NCI-H2081 (cell line): ENCODE results near the gene FGF13.

Source experiments
- DNase-seq, 2 experiments: peaks; one replicate each; lab custom pipeline; 2025; lab: John Stamatoyannopoulos, UW

FGF13 gene

DNA sequence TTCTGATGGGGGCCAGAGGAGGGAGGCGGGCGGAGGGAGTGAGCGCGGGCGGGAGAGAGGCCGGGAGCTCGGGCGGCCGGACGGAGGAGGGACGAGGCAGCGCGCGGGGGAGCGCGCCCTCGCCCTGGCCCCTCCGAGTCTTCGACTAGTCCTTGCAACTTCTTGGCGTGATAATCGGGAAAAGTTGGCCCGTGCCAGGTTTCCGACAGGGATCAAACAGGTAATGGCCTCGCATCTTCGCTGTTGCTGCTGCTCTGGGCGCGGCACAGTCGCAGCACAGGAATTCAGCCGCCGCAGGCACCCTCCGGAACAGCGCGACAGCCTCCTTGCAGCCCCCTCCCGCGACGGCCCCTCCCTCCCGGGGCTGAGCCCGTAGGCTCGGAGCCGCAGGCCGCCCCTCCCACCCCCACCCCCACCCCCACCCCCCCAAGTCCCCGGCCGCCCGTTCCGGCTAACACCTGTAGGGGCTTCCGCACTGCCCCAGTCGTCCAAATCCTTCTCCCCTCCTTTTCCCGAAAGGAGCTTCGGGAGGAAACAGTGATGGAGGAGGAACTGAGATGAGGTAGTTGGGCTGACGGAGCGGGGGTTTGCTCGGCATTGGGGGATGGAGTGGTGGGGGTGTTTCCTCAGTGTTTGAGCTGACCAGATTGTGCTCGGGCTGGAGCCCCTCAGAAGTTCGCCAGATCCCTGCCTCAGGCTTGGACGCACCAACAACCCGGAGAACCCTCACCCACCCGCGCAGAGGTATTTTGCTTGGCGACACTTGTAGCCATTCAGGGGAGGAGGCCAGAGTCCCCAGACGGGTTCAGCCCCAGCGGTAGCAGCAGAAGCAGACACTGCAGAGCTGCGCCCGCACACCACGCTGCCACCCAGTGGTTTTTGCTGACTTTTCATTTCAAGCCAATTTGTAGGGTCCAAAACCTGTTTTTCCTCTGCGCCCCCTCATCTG, at the start of gene FGF13:
Gene FGF13, minus strand, starts transcription at position 319 of the 949 bp plus-strand sequence. CDS start 714 bp downstream, outside the sequence.
- no peak for DNase-seq

DNA sequence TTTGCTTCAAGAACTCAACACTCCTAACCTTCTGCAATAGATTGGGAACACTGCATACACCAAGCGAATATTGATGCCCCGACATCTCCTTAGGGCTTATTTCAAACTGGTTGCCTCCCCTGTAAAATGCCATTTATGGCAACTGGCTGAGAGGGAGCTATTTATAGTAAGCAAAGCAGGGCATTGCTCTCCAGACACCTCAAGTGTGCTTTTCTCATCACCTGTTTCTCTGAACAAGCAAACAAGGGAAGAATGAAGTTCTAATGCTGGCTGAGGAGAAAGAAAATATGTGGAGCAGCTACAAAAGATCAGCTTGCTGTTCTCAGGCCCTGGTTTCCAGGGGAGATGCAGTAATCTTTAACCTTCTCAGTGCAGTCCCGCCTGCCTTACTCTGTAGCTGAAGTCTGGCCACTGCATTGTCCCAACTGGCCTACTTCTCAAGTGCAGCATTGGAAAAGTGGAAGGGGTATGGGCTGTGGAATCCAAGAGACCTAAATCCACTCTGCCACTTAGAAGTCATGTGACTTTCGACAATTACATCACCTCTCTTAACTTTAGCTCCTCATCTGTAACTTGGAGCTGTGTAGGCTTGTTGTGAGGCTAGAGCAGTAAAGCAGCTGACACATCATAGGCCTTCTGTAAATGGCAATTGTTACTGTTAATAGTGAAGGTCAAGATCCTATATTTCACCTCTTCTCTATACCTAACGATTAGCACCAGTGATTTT, 47.9 kb upstream of the FGF13 start:
- DNase-seq, result no peak

GRCh38 chrX:138756234-138756633, 44.7 kb upstream of the FGF13 start:
- no peak for DNase-seq

GRCh38 chrX:138754861-138755260, 43.3 kb upstream of the FGF13 start:
- no peak for DNase-seq

DNA sequence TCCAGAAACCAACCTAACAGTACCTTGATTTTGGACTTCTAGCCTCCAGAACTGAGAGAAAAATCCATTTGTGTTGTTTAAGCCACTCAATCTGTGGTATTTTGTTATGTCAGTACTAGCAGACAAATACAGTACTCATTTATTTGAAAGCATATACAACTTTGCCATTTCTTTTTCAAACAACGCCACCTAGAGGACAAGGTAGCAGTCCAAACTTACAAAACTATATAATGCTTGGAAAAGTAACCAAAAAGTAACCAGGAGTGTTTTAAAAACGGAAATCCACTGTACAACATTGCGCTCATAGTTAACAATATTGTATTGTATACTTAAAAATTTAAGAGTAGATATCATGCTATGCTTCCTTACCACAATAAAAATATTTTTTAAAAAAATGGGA, 37.0 kb upstream of the FGF13 start:
- DNase-seq, result no peak

- peak; percentile 0 to 13 for DNase-seq
These were observed 33.7 kb upstream of the FGF13 start for GRCh38 chrX:138745196-138745595.

GRCh38 chrX:138742217-138742616, 30.7 kb upstream of the FGF13 start:
- no peak for DNase-seq

DNA sequence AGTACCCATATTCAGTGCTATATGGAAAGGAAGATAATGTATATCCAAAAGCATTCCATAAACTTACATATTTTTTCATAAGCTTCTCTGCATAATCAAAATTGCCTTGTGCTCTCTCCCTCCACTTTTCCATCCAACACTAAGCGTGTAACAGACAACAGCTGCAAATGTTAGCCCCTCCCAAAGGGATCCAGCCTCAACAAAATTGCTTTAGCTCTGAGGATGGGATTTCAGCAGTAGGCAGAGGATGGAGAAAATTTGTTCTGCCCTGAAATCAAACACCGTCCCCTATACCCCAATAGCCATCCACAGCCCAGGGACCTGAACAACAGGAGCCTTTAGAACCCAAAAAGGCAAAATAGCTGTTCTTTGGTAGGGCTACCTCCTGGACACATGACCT, 28.8 kb upstream of the FGF13 start:
- DNase-seq, result no peak

- DNase-seq, result no peak
These were observed 11.8 kb upstream of the FGF13 start for GRCh38 chrX:138723301-138723700.

GRCh38 chrX:138719396-138719795, 7.9 kb upstream of the FGF13 start:
- no peak for DNase-seq

DNA sequence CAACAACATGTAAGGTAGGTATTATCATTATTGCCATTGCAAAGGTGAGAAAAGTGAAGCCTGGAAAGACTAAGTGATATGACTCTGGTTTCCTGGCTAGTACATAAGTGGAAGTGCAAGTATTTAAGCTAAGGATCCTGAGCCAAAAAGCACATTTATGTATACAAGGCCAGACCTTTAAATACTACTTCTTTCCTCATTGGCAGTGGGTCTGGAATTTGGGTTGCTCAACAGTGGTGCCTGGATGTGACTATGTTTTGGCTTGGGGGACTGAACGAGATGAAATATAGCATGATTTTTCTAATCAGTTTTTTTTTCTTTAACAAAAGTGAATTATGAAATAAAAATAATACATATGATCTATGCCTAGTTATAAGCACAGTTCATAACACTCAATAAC, 7.4 kb upstream of the FGF13 start:
- no peak for DNase-seq

DNA sequence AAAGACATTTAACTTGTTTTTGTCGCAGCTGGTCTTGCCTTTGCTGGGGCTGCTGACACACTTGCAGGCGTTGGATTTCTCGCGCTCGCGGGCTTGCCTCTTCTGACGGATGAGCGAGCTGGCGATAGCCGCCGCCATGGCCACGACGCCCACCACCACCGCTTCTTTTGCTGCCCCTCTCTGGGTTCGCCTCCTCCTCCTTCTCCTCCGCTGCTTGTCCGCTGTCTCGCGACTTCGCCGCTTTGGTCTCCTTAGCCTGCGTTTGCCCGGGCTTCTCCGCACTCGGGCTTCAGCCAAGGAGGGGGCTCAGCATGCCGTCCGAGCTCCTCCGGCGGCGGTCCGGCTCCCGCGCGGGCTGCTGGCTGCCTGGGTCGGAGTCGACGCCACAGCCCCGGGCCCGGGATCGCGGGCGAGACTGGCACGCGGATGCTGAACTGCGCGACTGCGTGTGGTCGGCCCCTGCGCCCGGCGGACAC, 613 bp downstream of the FGF13 start:
- DNase-seq, result no peak

GRCh38 chrX:138709886-138710791, 1.4 kb downstream of the FGF13 start:
- DNase-seq, result no peak

DNA sequence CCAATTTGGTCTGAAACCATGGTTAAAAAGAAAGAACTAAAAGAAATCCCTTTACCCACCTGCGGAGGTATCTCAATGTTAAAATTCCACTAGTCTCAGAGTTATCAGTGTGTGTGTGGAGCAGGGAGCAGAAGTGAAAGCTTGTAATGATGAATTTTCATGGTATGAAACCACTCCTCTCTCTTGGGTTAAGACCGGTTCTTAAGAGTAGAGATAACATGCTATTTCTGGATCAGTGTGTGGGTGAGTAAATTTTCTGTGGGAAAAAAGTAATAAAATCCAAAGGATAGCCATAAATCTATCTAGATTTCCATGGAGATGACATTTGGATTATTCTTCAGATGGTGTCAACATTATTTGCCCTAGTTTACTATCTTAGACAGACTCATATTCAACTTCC, 3.2 kb downstream of the FGF13 start:
- DNase-seq, result no peak

DNA sequence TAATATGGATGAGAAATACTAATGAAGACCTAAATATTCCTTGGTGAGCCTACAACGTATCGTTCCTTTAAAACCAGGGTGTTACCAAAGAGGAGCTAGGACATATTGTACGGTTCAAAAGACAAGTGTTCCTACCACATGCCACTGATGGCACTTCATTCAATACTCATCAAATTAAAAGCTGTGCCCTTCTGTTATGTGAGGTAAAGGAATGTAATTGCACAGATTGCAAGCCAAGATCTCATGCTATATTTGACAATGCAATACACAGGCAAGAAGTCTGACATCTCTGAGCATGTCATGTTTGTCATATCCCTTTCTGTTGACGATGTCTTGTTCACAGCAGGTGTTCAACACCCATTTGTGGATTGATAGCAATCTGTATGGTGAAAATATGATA, 6.9 kb downstream of the FGF13 start:
- DNase-seq, result no peak

- DNase-seq, result no peak
These were observed 7.4 kb downstream of the FGF13 start for GRCh38 chrX:138704101-138704500.

DNA sequence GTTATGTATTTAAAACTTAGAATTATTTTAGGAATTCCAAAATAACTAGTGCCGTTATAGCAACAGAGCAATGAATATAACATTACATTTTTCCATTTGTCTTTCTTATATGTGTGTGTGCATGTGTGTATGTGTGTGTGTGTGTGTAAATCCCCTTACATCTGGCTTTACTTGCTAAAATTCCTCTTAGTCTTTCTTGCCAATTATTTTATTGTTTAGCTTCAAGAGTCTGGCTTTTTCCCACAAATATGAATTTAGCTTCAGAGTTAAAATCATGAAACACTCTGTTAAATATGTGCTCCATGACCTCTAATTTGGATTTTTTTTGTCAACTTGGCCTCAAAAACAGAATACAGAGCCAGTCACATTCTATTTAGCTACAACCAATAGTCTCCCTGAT, 18.9 kb downstream of the FGF13 start:
- DNase-seq, result no peak

GRCh38 chrX:138691186-138691585, 20.3 kb downstream of the FGF13 start:
- no peak for DNase-seq

DNA sequence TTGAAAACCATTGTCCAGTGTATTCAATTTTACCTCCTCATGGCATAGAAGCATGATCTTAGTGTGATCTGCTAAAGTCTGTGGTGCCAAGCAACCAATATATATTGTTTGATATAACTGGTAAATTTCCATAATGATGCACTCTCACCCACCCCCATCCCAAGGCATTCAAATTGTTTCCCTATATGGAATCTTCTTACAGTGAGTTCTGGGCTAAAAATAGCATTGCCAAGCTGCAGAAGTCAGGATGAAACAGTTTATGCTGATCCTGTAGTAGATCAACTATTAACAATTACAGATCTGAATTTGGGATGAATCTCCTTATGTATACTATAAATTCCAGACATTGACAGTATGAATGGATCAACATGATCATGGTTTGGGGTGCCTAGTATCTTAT, 20.9 kb downstream of the FGF13 start:
- DNase-seq, result no peak

GRCh38 chrX:138683600-138683999, 27.9 kb downstream of the FGF13 start:
- DNase-seq, result no peak

GRCh38 chrX:138669693-138670092, 41.8 kb downstream of the FGF13 start:
- no peak for DNase-seq

- DNase-seq, result no peak
These were observed 47.1 kb downstream of the FGF13 start for GRCh38 chrX:138664466-138664865.
